ENCODE data around the gene RNF168. TPM values are rescaled to one million over a fixed set of nuclear protein-coding genes. Genes with fewer than 3 reads are reported as not detected.

Gene RNF168
- total RNA-seq, 4 donors from 2014 or later, result 22.2 to 40.6 (median 32.6) TPM

DNA sequence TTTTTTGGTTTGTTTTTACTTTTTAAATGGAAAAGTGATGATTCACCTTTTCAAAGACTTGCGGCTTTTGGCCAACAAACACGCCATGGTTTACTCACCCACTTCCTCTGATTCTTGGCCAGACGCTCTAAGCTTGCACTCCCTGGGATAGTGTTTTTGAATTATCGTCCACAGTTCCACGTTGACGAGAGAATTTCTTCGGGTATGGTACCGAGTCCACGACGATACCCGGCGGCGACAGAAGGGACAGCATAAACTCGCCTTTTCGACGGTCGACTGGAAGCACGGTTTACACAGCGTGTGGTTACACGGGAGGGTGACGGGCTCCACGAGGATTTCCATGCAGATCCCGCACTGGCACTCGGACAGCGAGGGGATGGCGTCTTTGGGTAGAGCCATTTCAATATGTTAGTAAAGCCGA, 783 bp downstream of the RNF168 start:
- H3K27ac ChIP-seq, result peak overlapping the region; percentile 95
- H3K27me3 ChIP-seq, result no peaks in the 10 kb centered on the region
- peak overlapping the region; percentile 92 for H3K4me3 ChIP-seq
- no peaks in the 10 kb centered on the region for H3K9me3 ChIP-seq
- peaks cover 43% of the 10 kb centered on the region for H3K4me1 ChIP-seq
- no peaks in the 10 kb centered on the region for H3K36me3 ChIP-seq
- TF ChIP-seq POLR2AphosphoS5 (IDR thresholded peaks at IDR 0.05) (peak in 1 of 3 donors; percentile 28), EP300 (IDR thresholded peaks at IDR 0.05) (no peak)
- DNase-seq (ENCODE audit: low spot score in 2 of 2), result peak; percentile 80 to 83
- 2% methylated on average over 14 of the region's 27 CpGs for WGBS

DNA sequence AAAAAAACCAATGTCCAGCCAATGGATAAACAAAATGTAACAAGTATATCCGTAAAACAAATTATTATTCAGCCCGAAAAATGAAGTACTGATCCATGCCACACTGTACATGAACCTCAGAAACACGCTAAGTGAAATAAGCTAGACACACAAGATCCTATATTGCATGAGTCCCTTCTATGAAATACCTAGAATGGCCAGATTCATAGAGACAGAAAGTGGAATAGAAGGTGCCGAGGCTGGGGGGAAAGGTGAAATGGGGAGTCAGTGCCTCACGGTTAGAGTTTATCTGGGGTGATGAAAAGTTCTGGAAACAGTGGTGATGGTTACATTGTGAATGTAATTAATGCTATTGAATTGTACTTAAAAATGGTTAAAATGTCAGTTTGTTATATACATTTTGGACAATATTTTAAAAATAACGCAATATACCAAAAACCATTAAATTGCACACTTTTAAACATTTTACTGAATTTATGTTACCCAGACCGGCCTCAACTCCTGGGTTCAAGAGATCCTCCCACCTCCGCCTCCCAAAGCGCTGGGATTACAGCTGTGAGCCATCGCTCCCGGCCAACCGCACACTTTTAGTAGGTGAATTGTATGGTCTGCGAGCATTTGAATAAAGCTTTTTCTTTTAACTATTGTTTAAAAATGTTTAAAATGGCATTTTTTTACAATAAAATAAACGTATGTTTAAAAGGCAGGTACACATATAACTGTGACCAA, 2.1 kb downstream of the RNF168 start:
- no peaks in the 10 kb centered on the region for H3K36me3 ChIP-seq
- H3K27me3 ChIP-seq, result no peaks in the 10 kb centered on the region
- peak overlapping the region; percentile 92 for H3K4me3 ChIP-seq
- H3K27ac ChIP-seq, result peak overlapping the region; percentile 8
- peaks cover 43% of the 10 kb centered on the region for H3K4me1 ChIP-seq
- no peak for DNase-seq (ENCODE audit: low spot score in 2 of 2)
- TF ChIP-seq POLR2AphosphoS5 (IDR thresholded peaks at IDR 0.05) (no peak), POLR2A (IDR thresholded peaks at IDR 0.05) (no peak), EP300 (IDR thresholded peaks at IDR 0.05) (no peak)
- TF ChIP-seq, protein P1, sequence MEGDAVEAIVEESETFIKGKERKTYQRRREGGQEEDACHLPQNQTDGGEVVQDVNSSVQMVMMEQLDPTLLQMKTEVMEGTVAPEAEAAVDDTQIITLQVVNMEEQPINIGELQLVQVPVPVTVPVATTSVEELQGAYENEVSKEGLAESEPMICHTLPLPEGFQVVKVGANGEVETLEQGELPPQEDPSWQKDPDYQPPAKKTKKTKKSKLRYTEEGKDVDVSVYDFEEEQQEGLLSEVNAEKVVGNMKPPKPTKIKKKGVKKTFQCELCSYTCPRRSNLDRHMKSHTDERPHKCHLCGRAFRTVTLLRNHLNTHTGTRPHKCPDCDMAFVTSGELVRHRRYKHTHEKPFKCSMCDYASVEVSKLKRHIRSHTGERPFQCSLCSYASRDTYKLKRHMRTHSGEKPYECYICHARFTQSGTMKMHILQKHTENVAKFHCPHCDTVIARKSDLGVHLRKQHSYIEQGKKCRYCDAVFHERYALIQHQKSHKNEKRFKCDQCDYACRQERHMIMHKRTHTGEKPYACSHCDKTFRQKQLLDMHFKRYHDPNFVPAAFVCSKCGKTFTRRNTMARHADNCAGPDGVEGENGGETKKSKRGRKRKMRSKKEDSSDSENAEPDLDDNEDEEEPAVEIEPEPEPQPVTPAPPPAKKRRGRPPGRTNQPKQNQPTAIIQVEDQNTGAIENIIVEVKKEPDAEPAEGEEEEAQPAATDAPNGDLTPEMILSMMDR (IDR thresholded peaks at IDR 0.05), result no peak
- no peaks in the 10 kb centered on the region for H3K9me3 ChIP-seq
- WGBS, result 7% methylated on average over 14 of the region's 14 CpGs

DNA sequence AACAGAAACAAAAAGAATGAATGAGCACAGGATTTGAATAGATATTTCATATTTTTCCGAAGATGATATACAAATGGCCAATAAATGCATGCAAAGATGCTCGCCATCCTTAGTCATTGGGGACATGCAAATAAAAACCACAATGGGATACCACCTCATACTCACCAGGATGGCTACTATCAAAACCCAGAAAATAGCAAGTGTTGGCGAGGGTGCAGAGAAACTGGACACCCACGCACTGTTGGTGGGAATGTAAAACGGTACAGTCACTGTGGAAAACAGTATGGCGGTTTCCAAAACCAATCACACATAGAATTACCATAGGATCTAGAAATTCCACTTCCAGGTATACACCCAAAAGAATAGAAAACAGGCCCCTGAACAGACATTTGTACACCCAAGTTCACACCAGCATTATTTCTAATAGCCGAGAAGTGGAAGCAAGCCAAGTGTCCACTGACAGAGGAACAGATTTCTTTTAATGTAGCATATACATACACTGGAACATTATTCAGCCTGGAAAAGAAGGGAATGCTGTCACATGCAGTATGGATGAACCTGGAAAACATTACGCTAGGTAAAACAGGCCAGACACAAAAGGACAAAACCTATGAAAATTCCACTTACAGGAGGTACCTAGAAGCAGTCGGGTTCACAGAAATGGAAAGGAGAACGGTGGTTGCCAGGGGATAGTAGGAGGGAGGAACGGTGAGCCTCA, 3.6 kb downstream of the RNF168 start:
- TF ChIP-seq EP300 (IDR thresholded peaks at IDR 0.05), result no peak
- no peak for TF ChIP-seq POLR2AphosphoS5 (IDR thresholded peaks at IDR 0.05)
- TF ChIP-seq, protein P1 (IDR thresholded peaks at IDR 0.05), result no peak
- no peak for TF ChIP-seq POLR2A (IDR thresholded peaks at IDR 0.05)
- no peak for DNase-seq (ENCODE audit: low spot score in 2 of 2)
- Histone ChIP-seq H3K36me3 (no peaks in the 10 kb centered on the region), H3K27ac (no peak overlapping the region), H3K4me3 (peak overlapping the region; percentile 92), H3K9me3 (no peaks in the 10 kb centered on the region), H3K4me1 (peaks cover 43% of the 10 kb centered on the region), H3K27me3 (no peaks in the 10 kb centered on the region)
- WGBS, result 70% methylated on average over 11 of the region's 11 CpGs

DNA sequence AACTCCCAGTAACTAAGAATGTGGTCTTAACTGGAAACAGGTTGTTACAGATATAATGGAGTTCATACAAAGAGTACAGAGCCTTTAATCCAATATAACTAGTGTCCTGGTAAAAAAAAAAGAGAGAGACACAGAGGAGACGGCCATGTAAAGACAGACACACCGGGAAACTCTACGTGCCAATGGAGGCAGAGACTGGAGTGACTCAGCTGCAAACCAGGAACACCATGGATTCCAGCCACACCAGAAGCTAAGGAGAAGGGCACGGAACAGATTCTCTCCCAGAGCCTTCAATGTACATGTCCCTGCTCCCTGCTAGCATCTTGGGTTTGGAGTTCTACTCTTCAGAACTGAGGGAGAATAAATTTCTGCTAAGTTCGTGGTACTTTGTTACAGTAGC, 4.5 kb downstream of the RNF168 start:
- Histone ChIP-seq H3K9me3 (no peaks in the 10 kb centered on the region), H3K36me3 (no peaks in the 10 kb centered on the region), H3K4me1 (peaks cover 40% of the 10 kb centered on the region), H3K27ac (no peak overlapping the region), H3K27me3 (no peaks in the 10 kb centered on the region), H3K4me3 (no peak overlapping the region)
- WGBS, result 55% methylated on average over 5 of the region's 5 CpGs
- no peak for DNase-seq (ENCODE audit: low spot score in 2 of 2)
- TF ChIP-seq POLR2AphosphoS5 (IDR thresholded peaks at IDR 0.05) (no peak), POLR2A (IDR thresholded peaks at IDR 0.05) (no peak), EP300 (IDR thresholded peaks at IDR 0.05) (no peak)
- TF ChIP-seq, protein P1 (IDR thresholded peaks at IDR 0.05), result no peak

DNA sequence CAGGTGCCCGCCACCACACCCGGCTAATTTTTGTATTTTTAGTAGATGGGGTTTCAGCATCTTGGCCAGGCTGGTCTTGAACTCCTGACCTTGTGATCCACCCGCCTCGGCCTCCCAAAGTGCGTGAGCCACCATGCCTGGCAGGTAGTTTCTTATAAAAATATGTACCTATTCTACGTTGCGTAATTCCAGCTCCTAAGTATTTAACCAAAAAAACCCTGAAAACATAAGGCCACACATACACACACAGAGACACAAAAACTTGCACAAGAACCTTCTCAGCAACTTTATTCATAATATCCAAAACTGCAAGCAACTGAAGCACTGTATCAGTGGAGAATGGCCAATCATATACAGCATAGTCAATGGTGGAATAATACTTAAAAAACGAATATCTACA, 5.3 kb downstream of the RNF168 start:
- Histone ChIP-seq H3K36me3 (no peaks in the 10 kb centered on the region), H3K4me3 (no peak overlapping the region), H3K9me3 (no peaks in the 10 kb centered on the region), H3K27me3 (no peaks in the 10 kb centered on the region), H3K4me1 (peaks cover 37% of the 10 kb centered on the region), H3K27ac (no peak overlapping the region)
- TF ChIP-seq POLR2A (IDR thresholded peaks at IDR 0.05) (no peak), EP300 (IDR thresholded peaks at IDR 0.05) (no peak), POLR2AphosphoS5 (IDR thresholded peaks at IDR 0.05) (no peak)
- TF ChIP-seq, protein P1 (IDR thresholded peaks at IDR 0.05), result no peak
- no peak for DNase-seq (ENCODE audit: low spot score in 2 of 2)
- WGBS, result 91% methylated on average over 8 of the region's 8 CpGs
